GM19438 (cell line): ENCODE measurements around the gene EFNA3.
"Not testable (repeated sequence)": the region's sequence is repeated elsewhere in the genome, so short reads cannot be mapped to it uniquely, and the experiment has no call there.

Experiments
- ATAC-seq: cut with Tn5 transposase; IDR thresholded peaks from one replicate; pipeline ENCODE4 v1.9.1; 2021; ENCODE audit warnings: low read depth; ENCODE audit not compliant: unreplicated experiment

EFNA3 gene

GRCh38 chr1:155107309-155108264 lies 28.9 kb downstream of the EFNA3 start:
- no peak for ATAC-seq

DNA sequence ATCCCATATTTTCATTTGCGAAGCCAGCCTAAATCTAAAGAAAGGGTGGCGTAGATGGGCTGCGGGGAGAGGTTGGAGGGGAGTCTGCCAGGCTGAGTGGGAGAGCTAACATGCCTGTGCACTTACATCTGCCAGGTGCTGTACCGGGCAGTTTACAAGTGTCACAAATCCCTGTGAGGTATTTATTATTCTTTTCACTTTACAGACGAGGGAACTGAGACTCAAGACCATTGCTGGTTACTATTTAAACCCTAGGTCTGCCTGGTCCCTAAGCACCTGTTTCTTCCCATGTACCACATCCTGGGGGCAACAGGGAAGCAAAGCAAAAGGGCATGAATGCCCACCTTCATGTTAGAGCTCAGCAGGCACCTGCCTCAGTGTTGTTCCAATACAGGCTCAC lies 29.7 kb downstream of the EFNA3 start:
- ATAC-seq = no peak

DNA sequence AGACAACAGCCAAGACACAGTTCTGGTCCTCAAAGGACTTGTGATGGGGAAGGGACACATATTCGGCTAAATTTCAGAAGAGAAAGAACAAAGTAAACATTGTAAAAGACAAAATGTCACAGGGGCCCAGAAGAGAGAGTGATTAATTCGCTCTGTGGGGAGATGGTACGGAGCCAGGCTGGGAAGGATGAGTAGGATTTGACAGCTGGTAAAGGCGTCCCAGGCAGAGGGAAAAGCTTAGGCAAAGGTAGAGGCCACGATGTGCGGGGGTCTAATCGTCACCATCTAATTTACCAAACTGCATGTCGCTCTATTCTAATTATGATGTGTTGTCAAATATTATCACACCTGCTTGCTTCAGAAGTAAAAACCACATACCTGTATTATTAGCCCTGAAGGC lies 31.7 kb downstream of the EFNA3 start:
- no peak for ATAC-seq

- no peak for ATAC-seq
These were observed 32.2 kb downstream of the EFNA3 start for GRCh38 chr1:155110826-155111225.

DNA sequence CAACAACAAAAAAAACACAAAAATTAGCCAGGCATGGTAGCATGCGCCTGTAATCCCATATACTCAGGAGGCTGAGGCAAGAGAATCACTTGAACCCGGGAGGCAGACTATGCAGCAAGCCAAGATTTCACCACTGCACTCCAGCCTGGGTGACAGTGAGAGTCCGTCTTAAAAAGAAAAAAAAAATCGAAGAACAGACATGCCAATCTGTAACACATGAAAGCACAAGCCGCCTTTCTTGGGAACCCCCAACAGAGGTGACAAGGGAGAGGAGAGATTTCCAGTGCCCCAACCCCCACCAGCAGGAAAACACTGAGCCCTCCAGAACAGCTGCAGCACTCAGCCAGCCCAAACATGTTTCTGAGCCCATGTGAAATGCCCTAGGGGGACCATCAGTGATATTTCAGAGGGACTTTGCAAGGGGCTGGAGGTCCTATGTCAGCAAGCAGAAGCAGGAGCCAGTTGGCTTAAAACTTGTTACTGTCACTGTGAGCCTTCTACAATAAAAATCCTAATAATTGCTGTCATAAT lies 34.9 kb downstream of the EFNA3 start:
- ATAC-seq = no peak

GRCh38 chr1:155116113-155116764 lies 37.6 kb downstream of the EFNA3 start:
- no peak for ATAC-seq

DNA sequence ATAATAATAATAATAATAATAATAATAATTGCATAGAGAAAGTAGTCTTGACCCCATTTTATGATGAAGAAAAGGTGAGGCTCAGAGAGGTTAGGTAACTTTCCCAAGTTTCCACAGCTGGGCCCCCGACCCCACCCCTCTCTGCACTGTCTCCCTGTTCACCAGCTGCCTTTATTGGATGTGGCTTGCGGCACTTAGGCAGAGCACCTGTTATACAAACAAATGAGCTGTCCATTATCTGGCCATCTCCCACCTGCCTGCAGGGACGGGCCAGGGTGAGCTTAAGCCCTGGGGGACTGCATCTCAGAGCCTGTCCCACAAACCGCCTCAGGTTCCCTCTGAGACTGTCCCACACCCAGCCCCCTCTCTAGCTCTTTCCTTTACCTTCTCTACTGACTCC lies 39.0 kb downstream of the EFNA3 start:
- no peak for ATAC-seq

DNA sequence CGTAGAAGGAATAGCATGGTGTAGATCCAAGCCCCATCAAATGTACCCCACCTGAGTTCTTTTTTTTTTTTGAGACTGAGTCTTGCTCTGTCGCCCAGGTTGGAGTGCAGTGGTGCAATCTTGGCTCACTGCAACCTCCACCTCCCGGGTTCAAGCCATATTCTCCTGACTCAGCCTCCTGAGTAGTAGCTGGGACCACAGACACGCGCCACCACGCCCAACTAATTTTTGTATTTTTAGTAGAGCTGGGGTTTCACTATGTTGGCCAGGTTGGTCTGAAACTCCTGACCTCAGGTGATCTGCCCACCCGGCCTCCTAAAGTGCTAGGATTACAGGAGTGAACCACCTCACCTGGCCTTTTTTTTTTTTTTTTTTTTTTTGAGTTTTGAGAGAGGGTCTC lies 39.5 kb downstream of the EFNA3 start:
- not testable (repeated sequence) for ATAC-seq

DNA sequence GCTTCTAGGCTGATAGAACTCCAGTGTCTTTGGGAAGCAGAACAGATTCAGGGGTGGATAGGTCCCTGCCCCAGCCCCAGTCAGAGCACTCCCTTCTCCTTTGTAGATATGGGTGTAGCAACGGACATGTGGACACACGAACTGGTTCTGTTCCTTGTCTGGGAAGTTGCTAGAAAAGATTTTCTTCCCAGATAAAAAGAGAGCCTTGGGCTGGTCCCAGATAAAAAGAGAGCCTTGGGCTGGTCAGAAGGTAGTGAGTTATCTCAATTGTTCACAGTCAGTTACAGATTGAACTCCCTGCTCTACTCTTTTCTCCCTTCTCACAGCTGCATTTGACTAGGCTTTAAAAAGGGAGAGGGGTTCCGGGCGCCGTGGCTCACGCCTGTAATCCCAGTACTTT lies 41.6 kb downstream of the EFNA3 start:
- no peak for ATAC-seq

GRCh38 chr1:155121249-155121648 lies 42.6 kb downstream of the EFNA3 start:
- ATAC-seq = no peak

GRCh38 chr1:155122308-155122707 lies 43.7 kb downstream of the EFNA3 start:
- ATAC-seq = no peak

DNA sequence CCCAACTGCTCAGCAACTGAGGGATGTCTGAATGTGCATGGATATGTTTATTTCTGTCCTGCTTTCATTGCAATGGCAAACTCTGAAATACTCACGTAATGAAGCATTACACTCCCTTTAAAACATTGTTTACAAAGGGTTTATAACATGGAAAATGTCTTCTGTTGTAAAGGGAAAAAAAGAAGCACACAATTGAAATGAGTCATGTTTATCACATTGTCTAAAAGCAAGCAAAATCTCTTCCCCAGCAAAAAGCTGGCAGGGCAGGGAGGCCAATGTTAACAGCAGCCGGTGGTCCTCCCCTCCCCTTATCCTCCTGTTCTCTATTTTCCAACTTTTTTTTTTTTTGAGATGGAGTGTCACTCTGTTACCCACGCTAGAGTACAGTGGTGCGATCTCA lies 45.2 kb downstream of the EFNA3 start:
- no peak for ATAC-seq

GRCh38 chr1:155124503-155125463 lies 46.1 kb downstream of the EFNA3 start:
- no peak for ATAC-seq

GRCh38 chr1:155125511-155125945 lies 46.9 kb downstream of the EFNA3 start:
- no peak for ATAC-seq

GRCh38 chr1:155125946-155126555 lies 47.4 kb downstream of the EFNA3 start:
- no peak for ATAC-seq

- no peak for ATAC-seq
These were observed 48.0 kb downstream of the EFNA3 start for GRCh38 chr1:155126556-155127104.

DNA sequence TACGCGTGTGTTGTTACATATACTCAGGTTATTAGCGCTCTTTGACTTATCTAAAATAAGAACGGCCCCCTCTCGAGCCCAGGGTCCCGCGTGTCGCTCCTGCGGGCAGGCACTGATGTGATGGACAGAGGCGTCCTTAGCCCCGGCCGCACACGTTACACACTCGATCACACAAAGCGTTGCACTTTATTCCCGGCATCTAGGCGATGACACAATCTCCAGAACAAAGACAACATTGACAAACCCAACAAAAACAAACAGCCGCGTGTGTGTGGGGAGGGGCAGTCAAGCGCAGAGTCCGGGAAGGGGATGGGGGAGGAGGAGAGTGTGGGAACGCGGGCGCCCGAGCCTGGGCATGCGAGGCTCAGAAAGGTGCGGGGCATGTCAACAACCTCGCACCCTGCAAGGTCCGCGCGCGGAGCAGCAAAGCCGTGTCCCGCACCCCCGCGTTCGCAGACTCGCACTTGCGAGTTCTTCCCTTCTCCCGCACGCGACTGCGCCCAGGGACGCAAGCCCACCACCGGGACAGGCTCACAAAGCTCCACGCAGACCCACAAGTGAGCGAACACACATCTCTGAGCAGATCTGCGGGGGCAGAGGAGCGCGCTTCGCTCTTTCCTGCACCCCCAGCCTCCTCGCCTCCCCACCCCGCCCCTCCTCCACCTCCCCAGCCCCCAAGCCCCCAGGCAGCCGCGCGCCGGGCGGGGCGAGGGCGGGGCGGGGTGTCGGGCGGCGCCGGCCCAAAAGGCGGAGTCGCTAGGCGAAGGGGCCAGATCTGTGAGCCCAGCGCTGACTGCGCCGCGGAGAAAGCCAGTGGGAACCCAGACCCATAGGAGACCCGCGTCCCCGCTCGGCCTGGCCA lies 48.7 kb downstream of the EFNA3 start, which contains the start of gene EFNA1:
Gene EFNA1, plus strand, starts transcription at position 772 of the 862 bp plus-strand sequence. CDS start 102 bp downstream, outside the sequence.
- ATAC-seq = no peak

GRCh38 chr1:155127967-155128754 lies 49.5 kb downstream of the EFNA3 start:
- ATAC-seq = no peak
